GM23248 (cell line): ENCODE measurements around the gene TAX1BP3.

Experiments used
- EZH2 ChIP-seq: fragments of 200-600 bp; sonication (generic); IDR thresholded peaks from 2 replicates; pipeline ENCODE4 v1.6.1; 2018; ENCODE audit warnings: antibody characterized with exemption, mild to moderate bottlenecking; ENCODE audit not compliant: insufficient read depth, poor library complexity, severe bottlenecking
- EZH2phosphoT487 ChIP-seq: fragments of 200-600 bp; sonication (generic); IDR thresholded peaks from 2 replicates; pipeline ENCODE4 v1.6.1; 2018; ENCODE audit warnings: antibody characterized with exemption, moderate library complexity, mild to moderate bottlenecking, low read depth; ENCODE audit not compliant: insufficient read depth

DNA sequence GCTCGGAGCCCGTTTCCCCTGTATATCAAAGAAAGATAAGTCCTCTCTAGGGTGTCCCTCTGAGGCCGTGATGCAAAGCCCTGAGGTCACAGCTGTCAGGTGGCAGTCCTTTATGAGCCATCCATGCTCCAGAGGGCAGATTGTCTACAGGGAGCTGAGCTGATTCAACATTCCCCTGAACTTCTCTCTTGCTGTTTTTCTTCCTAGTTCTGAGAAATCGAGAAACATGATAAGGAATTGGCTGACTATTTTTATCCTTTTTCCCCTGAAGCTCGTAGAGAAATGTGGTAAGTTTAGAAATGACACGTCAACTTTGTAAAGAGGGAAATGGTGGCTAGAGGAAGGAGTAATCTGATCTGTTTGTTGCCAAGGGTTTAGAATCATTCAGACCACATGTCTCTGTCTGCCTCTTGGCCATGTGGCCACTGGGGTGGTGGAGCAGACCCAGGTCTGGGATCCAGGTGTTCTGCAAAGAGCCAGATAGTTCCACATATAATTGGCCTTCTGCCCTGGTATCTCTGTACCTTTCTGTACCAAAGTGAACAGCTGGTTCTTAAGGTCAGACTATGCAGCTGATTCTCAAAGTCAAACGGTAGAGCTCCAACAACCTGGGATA lies 28.3 kb downstream of the TAX1BP3 start:
- no peak for TF ChIP-seq EZH2phosphoT487
- TF ChIP-seq EZH2: no peak
